Sigmoid colon (tissue), 7 donors: ENCODE data around the gene INKA1. TPM values are rescaled to one million over a fixed set of nuclear protein-coding genes. Genes with fewer than 3 reads are reported as not detected.

ENCODE experiments used
- DNase-seq: peaks from one replicate; pipeline ENCODE4 v3.0.0-alpha.2; 2019
- H3K27ac ChIP-seq, 4 donors: fragments of 200-600 bp; sonication (generic); one replicate each; pipeline ENCODE4 v1.5.1; 2016 to 2019; ENCODE audit warnings: mild to moderate bottlenecking in 1 of 4
- H3K27me3 ChIP-seq, 3 donors: fragments of 200-600 bp; sonication (generic); one replicate each; pipeline ENCODE4 v1.5.1; 2019; ENCODE audit warnings: mild to moderate bottlenecking in 1 of 3
- H3K36me3 ChIP-seq, 4 donors: fragments of 200-600 bp; sonication (generic); one replicate each; pipeline ENCODE4 v1.5.1; 2016 to 2019
- H3K4me1 ChIP-seq, 4 donors: fragments of 200-600 bp; sonication (generic); one replicate each; pipeline ENCODE4 v1.5.1; 2017 to 2019
- H3K4me3 ChIP-seq, 4 donors: fragments of 200-600 bp; sonication (generic); one replicate each; pipeline ENCODE4 v1.5.1; 2017 to 2019; ENCODE audit warnings: mild to moderate bottlenecking in 2 of 4, moderate library complexity in 1 of 4
- H3K9me3 ChIP-seq, 4 donors: fragments of 200-600 bp in 3 of 4; sonication (generic) in 3 of 4; one replicate each; pipeline versions ENCODE4 v1.5.1 to v1.6.1; 2013 to 2019
- CTCF ChIP-seq, 4 experiments: fragments of 450-650 bp in 3 of 4; fragments of 200-600 bp in 1 of 4; IDR thresholded peaks; one replicate each; pipeline ENCODE4 v1.5.1; 2016 to 2019; ENCODE audit warnings: antibody characterized with exemption in 4 of 4, mild to moderate bottlenecking in 3 of 4, moderate library complexity in 2 of 4
- EP300 ChIP-seq, 4 donors: sonication (generic); formaldehyde crosslinking; IDR thresholded peaks; one replicate each; pipeline ENCODE4 v1.6.1; 2017; ENCODE audit warnings: antibody characterized with exemption in 4 of 4
- POLR2A ChIP-seq, 2 donors: fragments of 450-650 bp; IDR thresholded peaks; one replicate each; pipeline ENCODE4 v1.6.1; 2016; ENCODE audit warnings: antibody characterized with exemption in 2 of 2, mild to moderate bottlenecking in 2 of 2, moderate library complexity in 2 of 2
- POLR2AphosphoS5 ChIP-seq, 4 donors: sonication (generic); formaldehyde crosslinking; IDR thresholded peaks; one replicate each; pipeline ENCODE4 v1.6.1; 2017; ENCODE audit warnings: antibody characterized with exemption in 4 of 4
- WGBS, 2 donors: extraction: QIAGEN DNeasy Blood & Tissue Kit; methylation state at CpG; one replicate each; pipeline ENCODE4 v1.1.7; 2013; 5-methylcytosine and 5-hydroxymethylcytosine counted together
- intact Hi-C: fragments of 100-400 bp; cut with DNase I; formaldehyde crosslinking; loops from one replicate; pipeline ENCODE4 v1.15.1; 2023
- polyA plus RNA-seq, 3 donors: library from polyadenylated mRNA; stranded (reverse); fragments of 200-250 nt; gene quantifications; one replicate each; pipeline ENCODE4 v1.2.3, GENCODE V29; 2013
- total RNA-seq, 4 donors: library from RNA; depleted of rRNA; stranded (reverse); fragments of >200 nt; gene quantifications; one replicate each; pipeline ENCODE4 v1.1.0, GENCODE V29; 2016
- donor health status: healthy with polysubstance abuse.
- donor health status: Bipolar disorder and iron deficiency.
- donor health status: healthy.

Gene INKA1
- total and polyA plus RNA-seq, 7 donors = 0.60 to 5.0 (median 3.7) TPM; not detected in 1

GRCh38 chr3:49805897-49806701, 3.0 kb downstream of the INKA1 start:
- intact Hi-C loops = no loop called here
- peak; percentile 70 for DNase-seq
- TF ChIP-seq POLR2A (IDR thresholded peaks at IDR 0.05) (no peak), POLR2AphosphoS5 (IDR thresholded peaks at IDR 0.05) (peak in 1 of 4 donors; percentile 16)
- peaks cover 0 to 55% (median 38%) of the 10 kb centered on the region in 4 donors for H3K4me1 ChIP-seq
- peak overlapping the region; percentile 88 to 95 (median 92) for H3K27ac ChIP-seq
- H3K27me3 ChIP-seq = no peaks in the 10 kb centered on the region
- peak overlapping the region in 1 of 4 donors; percentile 10 for H3K4me3 ChIP-seq
- H3K9me3 ChIP-seq = no peaks in the 10 kb centered on the region
- 38 to 79% methylated on average over 11 of the region's 11 CpGs for WGBS, 2 donors
- peaks cover 3 to 25% (median 10%) of the 10 kb centered on the region in 4 donors for H3K36me3 ChIP-seq

GRCh38 chr3:49806850-49807249, 3.8 kb downstream of the INKA1 start:
- intact Hi-C loops = no loop called here

GRCh38 chr3:49807431-49808114, 4.5 kb downstream of the INKA1 start:
- TF ChIP-seq POLR2AphosphoS5 (IDR thresholded peaks at IDR 0.05) = no peak
- no peak for TF ChIP-seq EP300 (IDR thresholded peaks at IDR 0.05)
- TF ChIP-seq POLR2A (IDR thresholded peaks at IDR 0.05) = no peak
- TF ChIP-seq CTCF (IDR thresholded peaks at IDR 0.05) = no peak
- Histone ChIP-seq H3K27ac (peak overlapping the region in 3 of 4 donors; percentile 31 to 49 (median 33)), H3K9me3 (no peaks in the 10 kb centered on the region), H3K36me3 (peaks cover 3 to 35% (median 10%) of the 10 kb centered on the region in 4 donors), H3K4me3 (no peak overlapping the region), H3K4me1 (peaks cover 0 to 52% (median 41%) of the 10 kb centered on the region in 4 donors), H3K27me3 (no peaks in the 10 kb centered on the region)
- 68 to 90% methylated on average over 13 of the region's 13 CpGs for WGBS, 2 donors
- no peak for DNase-seq
- intact Hi-C loops = no loop called here

More at GRCh38 chr3:49806850-49807249, 3.8 kb downstream of the INKA1 start:
- Histone ChIP-seq H3K4me1 (peaks cover 0 to 55% (median 38%) of the 10 kb centered on the region in 4 donors), H3K4me3 (no peak overlapping the region), H3K36me3 (peaks cover 3 to 33% (median 10%) of the 10 kb centered on the region in 4 donors), H3K27me3 (no peaks in the 10 kb centered on the region), H3K9me3 (no peaks in the 10 kb centered on the region), H3K27ac (peak overlapping the region; percentile 88 to 95 (median 92))
- WGBS, 2 donors = 53 to 83% methylated on average over 2 of the region's 2 CpGs
- DNase-seq = no peak
- TF ChIP-seq POLR2A (IDR thresholded peaks at IDR 0.05) = no peak
- no peak for TF ChIP-seq POLR2AphosphoS5 (IDR thresholded peaks at IDR 0.05)
- TF ChIP-seq EP300 (IDR thresholded peaks at IDR 0.05) = no peak
- no peak for TF ChIP-seq CTCF (IDR thresholded peaks at IDR 0.05)

- no peak for TF ChIP-seq CTCF (IDR thresholded peaks at IDR 0.05)
- no peak for TF ChIP-seq EP300 (IDR thresholded peaks at IDR 0.05)
- no peak for TF ChIP-seq POLR2AphosphoS5 (IDR thresholded peaks at IDR 0.05)
- no peak for TF ChIP-seq POLR2A (IDR thresholded peaks at IDR 0.05)
- DNase-seq = no peak
- no peaks in the 10 kb centered on the region for H3K9me3 ChIP-seq
- intact Hi-C loops = no loop called here
- peak overlapping the region; percentile 79 to 82 (median 81) for H3K27ac ChIP-seq
- H3K36me3 ChIP-seq = peaks cover 3 to 35% (median 10%) of the 10 kb centered on the region in 4 donors
- 34 to 47% methylated on average over 9 of the region's 9 CpGs for WGBS, 2 donors
- peak overlapping the region; percentile 44 to 60 (median 58) for H3K4me3 ChIP-seq
- H3K4me1 ChIP-seq = peaks cover 0 to 24% (median 18%) of the 10 kb centered on the region in 4 donors
- no peaks in the 10 kb centered on the region for H3K27me3 ChIP-seq
Measured at GRCh38 chr3:49812916-49813496, 9.9 kb downstream of the INKA1 start.
